HG02763 (cell line): ENCODE data around the gene FRY.
"Not testable (repeated sequence)": the region's sequence is repeated elsewhere in the genome, so short reads cannot be mapped to it uniquely, and the experiment has no call there.

Source experiments
- ATAC-seq: cut with Tn5 transposase; IDR thresholded peaks from one replicate; pipeline ENCODE4 v1.9.1; 2021; ENCODE audit warnings: mild to moderate bottlenecking, moderate library complexity; ENCODE audit not compliant: unreplicated experiment

The FRY gene

GRCh38 chr13:32040052-32040642, 8.6 kb downstream of the FRY start:
- no peak for ATAC-seq

DNA sequence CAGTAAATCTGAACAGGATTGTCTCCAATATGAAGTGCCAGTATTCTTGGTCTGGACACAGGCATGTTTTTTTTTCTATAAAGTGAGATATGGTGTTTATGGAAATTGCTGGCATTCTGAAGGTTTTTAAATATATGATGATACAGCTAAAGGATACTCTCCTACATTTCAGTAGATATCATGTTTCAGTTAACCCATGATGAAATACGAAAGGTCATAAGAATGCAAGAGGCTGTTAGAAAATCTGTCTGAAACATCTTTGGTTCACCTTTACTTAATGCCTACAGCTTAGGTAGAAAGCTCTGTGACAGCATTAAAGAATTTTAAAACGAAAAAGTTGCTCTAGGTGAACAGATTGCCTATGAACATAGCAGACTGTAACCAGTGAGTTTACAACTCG, 9.1 kb downstream of the FRY start:
- ATAC-seq, result no peak

GRCh38 chr13:32041429-32041828, 9.9 kb downstream of the FRY start:
- peak; percentile 76 for ATAC-seq

GRCh38 chr13:32042551-32042950, 11.0 kb downstream of the FRY start:
- no peak for ATAC-seq

DNA sequence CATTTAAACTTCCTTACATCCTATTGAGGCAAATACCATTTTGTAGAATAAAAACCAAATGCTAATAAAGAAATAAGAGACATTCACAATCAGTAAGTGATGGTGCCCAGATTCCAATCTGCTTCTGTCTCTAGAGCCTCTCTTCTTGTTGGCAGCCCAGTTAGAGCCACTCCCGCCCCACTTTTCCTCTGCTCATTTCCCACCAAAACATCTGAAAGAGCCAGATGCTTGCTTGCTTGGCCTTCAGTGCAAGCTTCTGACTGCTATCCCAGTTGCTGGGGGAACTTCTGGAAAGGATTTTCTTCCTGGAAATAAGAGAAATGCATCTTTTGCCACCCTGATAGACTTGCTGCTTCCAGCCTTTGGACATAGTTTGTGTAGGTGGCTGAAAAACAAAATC, 12.9 kb downstream of the FRY start:
- no peak for ATAC-seq

- no peak for ATAC-seq
Measured at GRCh38 chr13:32045537-32045936, 14.0 kb downstream of the FRY start.

GRCh38 chr13:32045982-32046785, 14.6 kb downstream of the FRY start:
- ATAC-seq, result no peak

GRCh38 chr13:32047088-32047487, 15.5 kb downstream of the FRY start:
- ATAC-seq, result no peak

DNA sequence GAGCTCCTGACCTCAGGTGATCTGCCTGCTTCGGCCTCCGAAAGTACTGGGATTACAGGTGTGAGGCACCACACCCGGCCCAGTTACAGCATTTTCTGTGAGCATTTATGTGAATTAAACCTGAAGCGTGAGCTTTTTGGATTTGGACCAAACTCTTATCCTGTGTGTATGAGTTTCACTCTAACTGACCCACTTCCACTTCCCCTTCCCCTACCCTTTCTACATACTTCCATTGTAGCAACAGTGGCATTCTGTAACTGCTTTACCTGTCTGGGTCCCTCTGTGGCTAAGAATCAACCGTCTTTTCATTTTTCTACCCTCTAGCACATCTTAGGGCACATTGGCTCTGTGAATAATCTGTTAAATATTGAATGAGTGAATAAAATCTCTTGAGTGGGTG, 16.2 kb downstream of the FRY start:
- ATAC-seq, result no peak

GRCh38 chr13:32048816-32049215, 17.2 kb downstream of the FRY start:
- no peak for ATAC-seq

DNA sequence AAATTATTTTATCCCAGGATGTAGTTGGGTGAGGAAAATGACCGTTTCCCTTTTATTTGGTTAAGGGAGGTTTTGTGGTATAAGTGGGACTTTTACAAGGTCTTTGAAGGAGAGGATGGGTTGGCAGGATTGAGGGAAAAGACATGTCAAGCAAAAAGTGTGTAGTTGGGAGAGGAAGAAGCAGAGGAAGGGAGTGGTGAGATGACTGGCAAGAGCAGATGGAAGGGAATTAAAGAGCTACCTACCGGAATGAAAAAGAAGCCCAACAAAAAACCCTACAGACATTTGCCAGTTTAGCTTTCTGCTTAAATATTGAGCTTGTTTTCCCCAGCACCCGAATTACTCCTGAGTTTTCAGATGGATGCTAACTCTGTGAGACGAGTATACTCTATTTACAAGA, 19.6 kb downstream of the FRY start:
- ATAC-seq, result no peak

GRCh38 chr13:32056316-32056715, 24.7 kb downstream of the FRY start:
- ATAC-seq, result no peak

DNA sequence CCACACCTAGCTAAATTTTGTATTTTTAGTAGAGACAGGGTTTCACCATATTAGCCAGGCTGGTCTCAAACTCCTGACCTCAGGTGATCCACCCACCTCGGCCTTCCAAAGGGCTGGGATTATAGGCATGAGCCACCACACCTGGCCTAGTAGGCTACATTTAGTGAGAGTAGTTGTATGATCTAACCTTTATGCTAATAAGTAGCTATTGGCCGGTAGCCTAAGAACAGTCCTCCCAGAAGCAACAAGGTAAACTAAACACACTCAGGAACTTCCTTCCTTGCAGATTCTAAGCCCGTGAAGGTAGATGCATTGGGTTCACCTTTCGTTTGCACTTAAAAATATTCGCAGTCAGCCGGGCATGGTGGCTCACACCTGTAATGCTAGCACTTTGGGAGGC, 25.8 kb downstream of the FRY start:
- not testable (repeated sequence) for ATAC-seq

DNA sequence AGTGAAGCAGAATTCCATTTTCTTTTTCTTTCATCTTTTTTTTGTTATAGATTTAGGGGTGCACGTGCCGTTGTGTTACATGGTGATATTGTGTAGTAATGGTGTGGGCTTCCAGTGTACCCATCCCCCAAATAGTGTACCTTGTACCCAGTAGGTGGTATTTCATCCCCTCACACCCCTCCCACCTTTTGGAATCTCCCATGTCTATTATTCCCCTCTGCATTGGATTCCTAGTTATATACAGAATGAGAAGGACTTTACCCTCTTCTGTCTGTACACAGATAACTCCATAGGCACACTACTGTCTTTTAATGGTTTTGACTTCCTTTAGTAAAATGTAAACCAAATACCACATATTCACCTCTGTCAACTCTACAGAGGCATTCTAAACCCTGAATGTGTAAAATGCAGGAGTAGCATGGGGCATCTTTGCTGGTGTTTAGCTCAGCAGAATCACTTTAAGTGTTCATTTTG, 28.0 kb downstream of the FRY start:
- no peak for ATAC-seq

DNA sequence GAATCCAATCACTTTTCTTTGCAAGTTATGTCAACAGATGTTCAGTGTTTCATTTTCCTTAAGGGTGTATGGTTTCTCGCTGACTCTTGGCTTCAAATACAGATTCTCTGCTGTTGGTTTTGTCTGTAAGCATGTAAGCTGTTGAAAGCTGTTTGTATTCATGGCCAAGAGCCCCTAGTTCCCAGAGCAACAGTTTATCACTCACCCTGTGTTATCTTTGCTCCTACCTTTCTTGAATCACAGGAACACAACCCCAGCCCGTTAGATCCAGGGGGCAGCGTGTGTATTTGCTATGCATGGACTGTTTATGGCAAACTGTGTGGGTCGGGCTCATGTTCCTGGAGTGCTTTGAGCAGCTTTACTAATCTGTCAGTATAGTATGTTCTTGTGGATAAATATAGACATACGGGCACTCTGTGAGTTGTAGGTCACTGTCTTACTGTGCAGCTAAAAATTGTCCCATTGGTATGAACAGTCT, 28.9 kb downstream of the FRY start:
- ATAC-seq, result no peak

DNA sequence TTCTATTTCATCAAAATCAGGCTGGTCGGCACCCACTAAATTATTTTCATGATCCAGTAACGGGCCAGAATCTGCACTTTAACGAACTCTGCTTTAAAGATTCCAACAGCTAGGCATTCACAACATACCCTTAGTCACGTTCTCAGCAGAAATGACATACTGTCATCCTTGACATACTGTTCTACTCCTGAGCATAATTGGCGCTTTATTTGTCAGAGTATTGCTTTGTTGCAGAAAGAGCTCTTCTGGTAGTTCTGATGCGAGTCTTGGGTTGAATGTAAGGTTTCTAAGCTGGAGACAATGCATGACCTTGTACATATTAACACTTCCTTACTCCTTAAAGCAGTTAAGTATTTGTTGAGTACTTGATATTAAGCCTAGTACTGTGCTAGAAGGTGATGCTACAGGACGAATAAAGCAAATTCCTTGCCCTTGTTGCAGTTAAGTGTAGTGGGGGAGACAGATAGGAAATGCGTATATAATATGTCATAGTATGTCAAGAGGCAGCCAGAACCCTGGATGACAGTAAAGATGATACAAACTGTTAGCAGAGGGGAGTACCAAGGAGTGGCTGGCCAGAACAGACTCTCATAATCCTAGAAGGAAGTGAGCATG, 32.2 kb downstream of the FRY start:
- ATAC-seq, result no peak

- ATAC-seq, result no peak
Measured at GRCh38 chr13:32067149-32067961, 35.8 kb downstream of the FRY start.

DNA sequence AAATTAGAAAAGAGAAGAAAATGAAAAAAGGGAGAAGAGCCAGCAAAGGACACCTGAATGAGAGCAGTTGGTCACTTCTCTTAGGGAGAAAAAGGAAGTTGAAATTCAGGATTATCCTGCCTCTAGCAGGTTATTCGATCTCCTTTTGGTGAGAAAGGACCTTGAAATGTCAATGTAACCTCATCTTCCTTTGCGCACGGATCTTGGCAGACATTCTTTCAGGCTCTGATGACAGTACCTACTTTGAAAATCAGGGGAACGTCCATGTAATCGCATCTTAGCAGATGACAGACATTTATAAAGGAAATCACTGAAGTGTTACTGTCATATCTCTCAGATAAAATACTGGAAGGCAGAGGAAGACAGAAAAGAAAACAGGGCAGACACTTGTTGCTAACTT, 36.7 kb downstream of the FRY start:
- no peak for ATAC-seq

DNA sequence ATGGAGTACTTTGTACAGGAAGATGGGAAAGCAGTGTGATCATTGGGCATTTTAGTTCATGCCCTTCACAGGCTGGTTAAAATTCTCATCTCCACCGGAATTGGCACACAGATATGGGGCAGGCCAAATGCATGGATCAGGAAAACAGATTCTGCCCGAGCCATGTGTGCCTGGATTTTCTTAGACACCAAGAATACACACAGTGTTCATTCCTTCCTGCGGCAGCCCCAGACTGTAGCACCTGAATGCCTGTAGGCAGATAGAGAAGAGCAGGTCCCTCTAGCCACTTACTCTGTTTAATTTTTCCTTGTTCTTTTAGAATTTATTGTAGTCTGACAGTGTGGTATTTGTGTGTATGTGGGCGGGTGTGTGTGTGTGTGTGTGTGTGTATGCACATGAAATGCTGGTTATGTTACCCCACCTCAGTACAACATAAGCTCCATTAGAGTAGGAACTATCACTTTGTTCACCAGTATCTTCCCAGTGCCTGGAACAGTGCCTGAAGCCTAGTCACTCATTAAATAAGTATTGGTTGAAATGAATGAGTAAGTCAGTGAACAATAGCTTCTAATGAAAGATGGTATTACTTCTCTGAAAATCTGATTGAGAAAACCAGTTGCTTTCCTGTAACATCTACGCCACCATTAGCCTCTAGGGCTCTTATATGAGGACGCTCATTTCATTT, 41.7 kb downstream of the FRY start:
- no peak for ATAC-seq

DNA sequence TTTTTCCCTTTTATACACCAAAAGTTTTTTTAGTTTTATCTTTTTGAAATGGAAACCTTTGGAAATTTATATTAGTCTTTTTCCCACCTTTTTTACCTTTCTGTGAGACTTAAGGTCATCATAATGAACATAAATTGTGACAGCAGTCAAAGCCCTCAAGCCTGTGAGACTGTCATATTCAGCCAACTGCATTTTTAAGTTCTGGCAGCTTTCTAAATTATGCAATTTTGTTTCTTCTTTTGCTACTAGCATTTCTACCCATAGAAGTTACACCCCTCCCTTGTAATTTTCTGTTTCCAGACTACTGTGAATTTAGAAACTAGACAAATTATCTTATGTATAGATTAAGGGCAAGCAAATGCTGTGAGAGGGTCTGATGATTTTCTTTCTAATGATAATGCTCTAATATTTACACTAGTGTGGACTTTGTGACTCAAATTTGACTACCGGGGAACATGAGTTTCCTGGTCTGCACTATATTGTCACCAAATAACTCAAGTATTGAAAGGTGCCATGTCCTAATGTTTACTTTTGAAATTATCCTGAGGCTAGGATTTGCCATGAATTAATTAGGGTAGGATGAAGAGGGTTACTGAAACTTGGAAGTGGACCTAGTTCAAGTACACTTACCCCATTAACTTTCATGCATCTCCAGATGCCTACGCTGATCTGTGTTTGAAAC, 43.7 kb downstream of the FRY start:
- no peak for ATAC-seq
